Measurements from ENCODE around the gene FUBP3. TPM values are rescaled to one million over a fixed set of nuclear protein-coding genes. Genes with fewer than 3 reads are reported as not detected.

Gene FUBP3
- total and polyA plus RNA-seq, 2 experiments from 2014 or later, result 82.0 to 115 TPM

- no peak for DNase-seq (ENCODE audit: low read depth in 1 of 2, low spot score in 1 of 2)
- TF ChIP-seq CTCF (IDR thresholded peaks at IDR 0.05; ENCODE audit: low read depth, low read length), result no peak
- Histone ChIP-seq H3K4me3 (no peak overlapping the region), H3K27ac (no peak overlapping the region), H3K4me1 (ENCODE audit: low read depth) (peaks cover 17% of the 10 kb centered on the region), H3K9me3 (ENCODE audit: low read depth) (no peaks in the 10 kb centered on the region), H3K36me3 (peaks cover 8% of the 10 kb centered on the region), H3K27me3 (no peaks in the 10 kb centered on the region)
Measured at GRCh38 chr9:130598188-130598587, 18.8 kb downstream of the FUBP3 start.

- Histone ChIP-seq H3K36me3 (peaks cover 8% of the 10 kb centered on the region), H3K4me1 (ENCODE audit: low read depth) (peaks cover 16% of the 10 kb centered on the region), H3K9me3 (ENCODE audit: low read depth) (no peaks in the 10 kb centered on the region), H3K4me3 (no peak overlapping the region), H3K27ac (peak overlapping the region; percentile 52), H3K27me3 (no peaks in the 10 kb centered on the region)
- TF ChIP-seq CTCF (IDR thresholded peaks at IDR 0.05; ENCODE audit: low read depth, low read length), result no peak
- no peak for DNase-seq (ENCODE audit: low read depth in 1 of 2, low spot score in 1 of 2)
Measured at GRCh38 chr9:130599625-130600024, 20.2 kb downstream of the FUBP3 start.

GRCh38 chr9:130601100-130601499 lies 21.7 kb downstream of the FUBP3 start:
- no peak overlapping the region for H3K27ac ChIP-seq
- H3K9me3 ChIP-seq (ENCODE audit: low read depth), result no peaks in the 10 kb centered on the region
- no peak for DNase-seq (ENCODE audit: low read depth in 1 of 2, low spot score in 1 of 2)
- H3K4me3 ChIP-seq, result no peak overlapping the region
- H3K36me3 ChIP-seq, result peaks cover 8% of the 10 kb centered on the region
- TF ChIP-seq CTCF (IDR thresholded peaks at IDR 0.05; ENCODE audit: low read depth, low read length), result no peak
- H3K27me3 ChIP-seq, result no peaks in the 10 kb centered on the region
- H3K4me1 ChIP-seq (ENCODE audit: low read depth), result peaks cover 6% of the 10 kb centered on the region

- Histone ChIP-seq H3K27me3 (no peaks in the 10 kb centered on the region), H3K9me3 (ENCODE audit: low read depth) (no peaks in the 10 kb centered on the region), H3K27ac (no peak overlapping the region), H3K36me3 (no peaks in the 10 kb centered on the region), H3K4me3 (no peak overlapping the region), H3K4me1 (ENCODE audit: low read depth) (peaks cover 24% of the 10 kb centered on the region)
- no peak for TF ChIP-seq CTCF (IDR thresholded peaks at IDR 0.05; ENCODE audit: low read depth, low read length)
- no peak for DNase-seq (ENCODE audit: low read depth in 1 of 2, low spot score in 1 of 2)
Measured at GRCh38 chr9:130604295-130604694, 24.9 kb downstream of the FUBP3 start.

GRCh38 chr9:130606887-130607600 lies 27.7 kb downstream of the FUBP3 start:
- H3K4me3 ChIP-seq, result no peak overlapping the region
- no peaks in the 10 kb centered on the region for H3K27me3 ChIP-seq
- peak overlapping the region; percentile 88 for H3K27ac ChIP-seq
- no peaks in the 10 kb centered on the region for H3K9me3 ChIP-seq (ENCODE audit: low read depth)
- peak in 1 of 2 donors; percentile 21 for DNase-seq (ENCODE audit: low read depth in 1 of 2, low spot score in 1 of 2)
- H3K4me1 ChIP-seq (ENCODE audit: low read depth), result peaks cover 40% of the 10 kb centered on the region
- no peak for TF ChIP-seq CTCF (IDR thresholded peaks at IDR 0.05; ENCODE audit: low read depth, low read length)
- H3K36me3 ChIP-seq, result no peaks in the 10 kb centered on the region
